Parathyroid adenoma (tissue), 2 donors: ENCODE measurements around the gene MYO9A.

ENCODE experiments used
- H2AFZ ChIP-seq: fragments of 300-600 bp; sonication (generic); one replicate; pipeline ENCODE4 v1.7.0; 2017; ENCODE audit warnings: antibody characterized with exemption, mild to moderate bottlenecking
- H3K27ac ChIP-seq: fragments of 300-600 bp; sonication (generic); one replicate; pipeline ENCODE4 v1.7.0; 2017
- H3K27me3 ChIP-seq: fragments of 300-600 bp; sonication (generic); one replicate; pipeline ENCODE4 v1.7.0; 2017; ENCODE audit warnings: low read length; ENCODE audit not compliant: control insufficient read depth, insufficient read depth
- H3K36me3 ChIP-seq: fragments of 300-600 bp; sonication (generic); one replicate; pipeline ENCODE4 v1.7.0; 2017; ENCODE audit warnings: low read length; ENCODE audit not compliant: control insufficient read depth, insufficient read depth
- H3K4me1 ChIP-seq: fragments of 300-600 bp; sonication (generic); one replicate; pipeline ENCODE4 v1.7.0; 2017; ENCODE audit warnings: control low read depth
- H3K4me2 ChIP-seq: fragments of 300-600 bp; sonication (generic); one replicate; pipeline ENCODE4 v1.7.0; 2017; ENCODE audit warnings: low read length
- H3K4me3 ChIP-seq: fragments of 300-600 bp; sonication (generic); one replicate; pipeline ENCODE4 v1.7.0; 2017; ENCODE audit warnings: low read depth, low read length
- H3K79me2 ChIP-seq: fragments of 300-600 bp; sonication (generic); one replicate; pipeline ENCODE4 v1.7.0; 2017; ENCODE audit warnings: control low read depth
- H3K9ac ChIP-seq: fragments of 300-600 bp; sonication (generic); one replicate; pipeline ENCODE4 v1.7.0; 2017; ENCODE audit warnings: mild to moderate bottlenecking
- H3K9me3 ChIP-seq: fragments of 300-600 bp; sonication (generic); one replicate; pipeline ENCODE4 v1.7.0; 2017; ENCODE audit warnings: low read length; ENCODE audit not compliant: control insufficient read depth
- CTCF ChIP-seq: fragments of 300-600 bp; sonication (generic); IDR thresholded peaks from one replicate; pipeline ENCODE4 v1.7.0; 2017; ENCODE audit warnings: antibody characterized with exemption, mild to moderate bottlenecking
- donor health status: primary hyperparathyroidism.

MYO9A gene

DNA sequence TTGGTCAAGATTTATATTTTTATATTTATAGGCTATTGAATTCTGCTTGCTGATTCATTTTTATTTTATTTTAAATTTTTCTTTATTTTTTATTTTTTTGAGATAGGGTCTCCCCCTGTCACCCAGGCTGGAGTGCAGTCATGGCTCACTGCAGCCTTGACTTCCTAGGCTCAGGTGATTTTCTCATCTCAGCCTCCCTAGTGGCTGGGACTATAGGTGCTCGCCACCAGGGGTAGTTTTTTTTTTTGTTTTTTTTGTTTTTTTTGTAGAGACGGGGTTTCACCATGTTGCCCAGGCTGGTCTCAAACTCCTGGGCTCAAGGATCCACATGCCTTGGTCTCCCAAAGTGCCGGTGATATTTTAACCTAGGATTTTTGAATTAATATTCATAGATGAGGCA, 276.4 kb downstream of the MYO9A start:
- Histone ChIP-seq H3K4me3 (no peak overlapping the region), H3K36me3 (no peaks in the 10 kb centered on the region)
- no peak for TF ChIP-seq CTCF

GRCh38 chr15:71830981-71831380, 287.0 kb downstream of the MYO9A start:
- no peak overlapping the region for H3K4me3 ChIP-seq
- H3K9me3 ChIP-seq = no peaks in the 10 kb centered on the region
- H3K4me1 ChIP-seq = no peaks in the 10 kb centered on the region
- H3K27me3 ChIP-seq = no peaks in the 10 kb centered on the region
- TF ChIP-seq CTCF = no peak
- no peaks in the 10 kb centered on the region for H3K36me3 ChIP-seq
- H3K4me2 ChIP-seq = no peak overlapping the region
- no peak overlapping the region for H3K27ac ChIP-seq
- H2AFZ ChIP-seq = no peak overlapping the region
- H3K79me2 ChIP-seq = no peaks in the 10 kb centered on the region
- no peak overlapping the region for H3K9ac ChIP-seq

More for the DNA sequence above, 276.4 kb downstream of the MYO9A start:
- Histone ChIP-seq H3K4me1 (no peaks in the 10 kb centered on the region), H3K27me3 (no peaks in the 10 kb centered on the region), H3K9me3 (no peaks in the 10 kb centered on the region), H3K4me2 (no peak overlapping the region), H3K27ac (no peak overlapping the region), H3K9ac (no peak overlapping the region), H3K79me2 (no peaks in the 10 kb centered on the region), H2AFZ (no peak overlapping the region)

GRCh38 chr15:71826196-71826595, 291.8 kb downstream of the MYO9A start:
- no peaks in the 10 kb centered on the region for H3K79me2 ChIP-seq
- H3K27ac ChIP-seq = no peak overlapping the region
- H3K36me3 ChIP-seq = no peaks in the 10 kb centered on the region
- H3K4me1 ChIP-seq = no peaks in the 10 kb centered on the region
- H2AFZ ChIP-seq = no peak overlapping the region
- H3K9me3 ChIP-seq = no peaks in the 10 kb centered on the region
- no peak for TF ChIP-seq CTCF
- no peaks in the 10 kb centered on the region for H3K27me3 ChIP-seq
- H3K4me2 ChIP-seq = no peak overlapping the region
- H3K4me3 ChIP-seq = no peak overlapping the region
- H3K9ac ChIP-seq = no peak overlapping the region

- Histone ChIP-seq H3K27me3 (no peaks in the 10 kb centered on the region), H3K9me3 (no peaks in the 10 kb centered on the region), H3K4me1 (no peaks in the 10 kb centered on the region), H3K9ac (no peak overlapping the region), H3K79me2 (no peaks in the 10 kb centered on the region), H3K4me3 (no peak overlapping the region), H2AFZ (no peak overlapping the region), H3K27ac (no peak overlapping the region), H3K4me2 (no peak overlapping the region), H3K36me3 (no peaks in the 10 kb centered on the region)
- no peak for TF ChIP-seq CTCF
Observed at GRCh38 chr15:71825021-71825730, 292.8 kb downstream of the MYO9A start.

DNA sequence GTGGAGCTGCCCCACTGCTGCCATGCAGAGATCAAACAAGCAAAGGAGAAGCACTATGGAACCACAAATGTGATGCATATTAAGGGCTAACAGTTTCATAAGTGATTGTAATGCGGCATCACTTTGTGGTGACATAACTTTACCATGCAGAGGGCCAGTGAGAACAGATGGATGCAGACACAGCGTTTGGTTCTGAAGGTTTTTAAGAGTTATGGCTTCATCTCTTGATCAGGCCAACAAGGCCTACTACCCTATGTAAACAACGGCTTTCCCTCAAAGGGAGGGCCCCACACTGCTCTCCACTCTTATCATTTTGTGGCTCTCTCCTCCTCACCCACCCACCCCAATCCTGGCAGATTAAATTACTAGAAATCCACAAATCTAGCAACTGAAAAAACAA, 294.1 kb downstream of the MYO9A start:
- H3K79me2 ChIP-seq = no peaks in the 10 kb centered on the region
- H3K9me3 ChIP-seq = no peaks in the 10 kb centered on the region
- no peak for TF ChIP-seq CTCF
- no peaks in the 10 kb centered on the region for H3K36me3 ChIP-seq
- no peak overlapping the region for H3K4me3 ChIP-seq
- H3K9ac ChIP-seq = no peak overlapping the region
- no peaks in the 10 kb centered on the region for H3K27me3 ChIP-seq
- no peak overlapping the region for H3K27ac ChIP-seq
- H3K4me1 ChIP-seq = no peaks in the 10 kb centered on the region
- H2AFZ ChIP-seq = no peak overlapping the region
- H3K4me2 ChIP-seq = no peak overlapping the region
